ENCODE measurements around the gene CTNNA2.
"Not testable (repeated sequence)": the region's sequence is repeated elsewhere in the genome, so short reads cannot be mapped to it uniquely, and the experiment has no call there.

The CTNNA2 gene

GRCh38 chr2:80014637-80015036 is 501.8 kb downstream of the CTNNA2 start:
- H3K9ac ChIP-seq (ENCODE audit: low read length): no peak overlapping the region
- no peaks in the 10 kb centered on the region for H3K36me3 ChIP-seq (ENCODE audit: control insufficient read depth, low read depth, low read length)
- H3K27ac ChIP-seq (ENCODE audit: low read length): no peak overlapping the region
- H3K9me3 ChIP-seq (ENCODE audit: control insufficient read depth, low read depth, low read length): no peaks in the 10 kb centered on the region
- H3K4me3 ChIP-seq (ENCODE audit: low read length): no peak overlapping the region
- H3K27me3 ChIP-seq (ENCODE audit: control insufficient read depth, insufficient read depth, low read length): peaks cover 5% of the 10 kb centered on the region
- H3K4me1 ChIP-seq (ENCODE audit: control insufficient read depth, low read depth, low read length): peaks cover 1% of the 10 kb centered on the region

DNA sequence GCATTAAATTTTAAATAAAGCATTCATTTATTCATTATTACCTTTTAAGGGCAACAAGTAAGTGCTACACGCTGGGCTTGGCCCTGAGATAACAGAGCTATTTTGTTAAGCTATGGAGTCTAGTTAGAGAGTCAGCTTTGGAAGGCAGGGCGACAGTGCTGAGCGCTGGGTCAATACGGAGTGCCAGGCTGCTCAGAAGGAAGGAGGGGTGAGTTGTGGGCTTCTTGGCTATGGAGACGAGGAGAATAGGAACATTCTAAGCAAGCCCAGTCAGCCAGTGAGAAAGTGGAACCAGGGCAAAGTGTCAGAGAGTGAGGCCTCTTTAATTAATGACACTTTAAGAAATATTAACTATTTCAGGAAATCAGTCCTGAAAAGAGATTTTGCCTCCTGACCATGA is 503.3 kb downstream of the CTNNA2 start:
- no peaks in the 10 kb centered on the region for H3K27me3 ChIP-seq (ENCODE audit: control insufficient read depth, insufficient read depth, low read length)
- H3K9me3 ChIP-seq (ENCODE audit: control insufficient read depth, low read depth, low read length): no peaks in the 10 kb centered on the region
- H3K4me1 ChIP-seq (ENCODE audit: control insufficient read depth, low read depth, low read length): peaks cover 7% of the 10 kb centered on the region
- H3K36me3 ChIP-seq (ENCODE audit: control insufficient read depth, low read depth, low read length): no peaks in the 10 kb centered on the region
- no peak overlapping the region for H3K4me3 ChIP-seq (ENCODE audit: low read length)
- H3K9ac ChIP-seq (ENCODE audit: low read length): no peak overlapping the region
- no peak overlapping the region for H3K27ac ChIP-seq (ENCODE audit: low read length)

DNA sequence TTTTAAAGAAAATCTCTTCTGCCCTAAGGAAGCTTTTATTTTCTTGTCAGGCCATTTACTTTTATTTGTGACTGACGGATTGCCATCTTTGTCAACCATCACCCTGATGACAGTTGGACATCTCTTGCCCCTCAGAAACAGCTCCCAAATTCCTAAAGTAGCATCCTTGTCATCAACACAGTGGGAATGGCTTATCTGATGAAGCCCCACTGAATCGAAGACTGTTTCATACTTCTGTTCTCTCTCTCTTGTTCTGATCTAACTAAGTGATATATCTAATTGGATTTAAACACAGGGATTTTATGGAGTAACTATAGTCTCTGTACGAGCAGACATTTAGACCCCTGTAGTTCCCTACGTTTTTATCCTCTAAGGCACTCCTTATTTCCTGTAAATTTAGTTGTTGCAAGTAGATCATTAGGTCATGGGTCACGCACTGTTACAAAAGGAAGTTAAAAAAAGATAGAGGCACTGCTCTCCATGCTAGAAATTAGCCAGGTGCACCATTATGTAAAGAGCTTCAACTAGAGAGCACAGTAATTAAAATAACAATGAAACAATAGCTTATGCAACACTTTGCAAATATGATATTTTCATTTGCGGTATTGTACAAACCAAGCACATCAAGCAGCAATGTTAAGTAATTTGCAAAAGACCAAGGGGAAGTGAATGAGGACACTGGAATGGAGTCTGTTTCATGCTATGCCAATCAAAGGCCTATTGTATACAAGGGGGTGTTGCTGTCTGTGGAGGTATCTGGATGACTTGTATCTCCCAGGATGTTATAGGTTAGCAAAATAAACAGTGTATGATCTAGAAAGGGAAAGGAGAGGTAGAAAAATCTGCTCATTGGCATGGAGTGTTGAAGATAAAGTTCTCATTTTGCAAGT is 507.0 kb downstream of the CTNNA2 start:
- Histone ChIP-seq H3K27ac (ENCODE audit: low read length) (no peak overlapping the region), H3K9ac (ENCODE audit: low read length) (no peak overlapping the region), H3K4me3 (ENCODE audit: low read length) (no peak overlapping the region), H3K9me3 (ENCODE audit: control insufficient read depth, low read depth, low read length) (no peaks in the 10 kb centered on the region), H3K36me3 (ENCODE audit: control insufficient read depth, low read depth, low read length) (no peaks in the 10 kb centered on the region), H3K4me1 (ENCODE audit: control insufficient read depth, low read depth, low read length) (peaks cover 7% of the 10 kb centered on the region), H3K27me3 (ENCODE audit: control insufficient read depth, insufficient read depth, low read length) (no peaks in the 10 kb centered on the region)

- H3K9ac ChIP-seq (ENCODE audit: low read length): no peak overlapping the region
- no peaks in the 10 kb centered on the region for H3K9me3 ChIP-seq (ENCODE audit: control insufficient read depth, low read depth, low read length)
- no peaks in the 10 kb centered on the region for H3K36me3 ChIP-seq (ENCODE audit: control insufficient read depth, low read depth, low read length)
Observed at GRCh38 chr2:80022018-80022417, 509.2 kb downstream of the CTNNA2 start.

DNA sequence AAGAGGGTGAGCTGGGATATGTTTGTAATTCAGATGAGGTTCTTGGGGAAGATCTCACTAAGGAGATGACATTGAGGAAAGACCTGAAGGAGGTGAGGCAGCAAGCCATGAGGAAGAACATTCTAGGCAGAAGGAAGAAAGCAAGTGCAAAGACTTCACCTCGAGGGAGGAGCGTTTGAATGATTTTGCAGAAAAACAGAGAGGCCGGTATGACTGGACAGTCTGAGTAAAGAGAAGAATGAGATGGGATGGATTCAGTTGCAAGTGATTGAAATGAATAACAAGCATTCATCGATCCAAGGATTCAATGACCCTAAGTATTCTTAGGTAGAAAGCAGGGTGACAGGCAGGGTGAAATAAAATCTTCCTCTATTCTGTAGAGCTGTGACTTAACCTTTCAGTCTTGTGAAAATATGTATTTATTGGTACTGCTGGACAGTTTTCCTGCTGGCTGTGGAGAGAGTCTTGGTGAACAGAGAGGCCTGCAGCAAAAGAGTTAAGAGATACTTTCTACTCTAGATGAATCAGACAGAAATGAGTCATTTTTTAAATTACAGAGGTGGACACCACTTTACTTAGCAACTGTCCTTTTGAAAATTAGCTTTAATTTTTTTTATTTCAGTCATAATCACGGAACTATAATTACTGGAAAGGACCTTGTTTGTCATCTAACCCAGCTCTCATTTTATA is 513.3 kb downstream of the CTNNA2 start:
- H3K27ac ChIP-seq (ENCODE audit: low read length): no peak overlapping the region
- no peaks in the 10 kb centered on the region for H3K4me1 ChIP-seq (ENCODE audit: control insufficient read depth, low read depth, low read length)
- H3K36me3 ChIP-seq (ENCODE audit: control insufficient read depth, low read depth, low read length): no peaks in the 10 kb centered on the region
- H3K9ac ChIP-seq (ENCODE audit: low read length): no peak overlapping the region
- H3K9me3 ChIP-seq (ENCODE audit: control insufficient read depth, low read depth, low read length): no peaks in the 10 kb centered on the region
- H3K4me3 ChIP-seq (ENCODE audit: low read length): no peak overlapping the region
- H3K27me3 ChIP-seq (ENCODE audit: control insufficient read depth, insufficient read depth, low read length): no peaks in the 10 kb centered on the region

More at GRCh38 chr2:80022018-80022417, 509.2 kb downstream of the CTNNA2 start:
- H3K4me1 ChIP-seq (ENCODE audit: control insufficient read depth, low read depth, low read length): peaks cover 7% of the 10 kb centered on the region
- H3K27me3 ChIP-seq (ENCODE audit: control insufficient read depth, insufficient read depth, low read length): no peaks in the 10 kb centered on the region
- H3K27ac ChIP-seq (ENCODE audit: low read length): no peak overlapping the region
- H3K4me3 ChIP-seq (ENCODE audit: low read length): no peak overlapping the region

GRCh38 chr2:80028051-80028450 is 515.2 kb downstream of the CTNNA2 start:
- Histone ChIP-seq H3K27ac (ENCODE audit: low read length) (no peak overlapping the region), H3K36me3 (ENCODE audit: control insufficient read depth, low read depth, low read length) (no peaks in the 10 kb centered on the region), H3K4me3 (ENCODE audit: low read length) (no peak overlapping the region), H3K4me1 (ENCODE audit: control insufficient read depth, low read depth, low read length) (no peaks in the 10 kb centered on the region), H3K9me3 (ENCODE audit: control insufficient read depth, low read depth, low read length) (no peaks in the 10 kb centered on the region), H3K27me3 (ENCODE audit: control insufficient read depth, insufficient read depth, low read length) (no peaks in the 10 kb centered on the region), H3K9ac (ENCODE audit: low read length) (no peak overlapping the region)

DNA sequence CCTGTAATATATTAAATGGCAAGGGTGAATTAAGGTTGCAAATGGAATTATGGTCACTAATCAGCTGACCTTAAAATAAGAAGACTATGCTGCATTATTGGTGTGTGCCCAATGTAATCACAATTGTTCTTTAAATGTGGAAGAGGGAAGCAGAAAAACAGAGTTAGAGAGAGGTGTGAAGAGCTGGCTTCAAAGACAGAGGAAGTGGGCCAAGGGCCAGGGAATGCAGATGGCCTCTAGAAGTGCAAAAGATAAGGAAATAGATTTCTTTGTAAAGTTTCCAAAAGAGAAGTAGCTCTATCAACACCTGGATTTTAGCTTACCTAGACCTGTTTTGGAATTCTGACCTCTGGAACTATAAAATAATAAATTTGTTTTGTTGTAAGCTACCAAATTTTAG is 515.7 kb downstream of the CTNNA2 start:
- H3K4me3 ChIP-seq (ENCODE audit: low read length): no peak overlapping the region
- H3K27me3 ChIP-seq (ENCODE audit: control insufficient read depth, insufficient read depth, low read length): no peaks in the 10 kb centered on the region
- H3K9me3 ChIP-seq (ENCODE audit: control insufficient read depth, low read depth, low read length): no peaks in the 10 kb centered on the region
- no peak overlapping the region for H3K9ac ChIP-seq (ENCODE audit: low read length)
- no peaks in the 10 kb centered on the region for H3K36me3 ChIP-seq (ENCODE audit: control insufficient read depth, low read depth, low read length)
- H3K27ac ChIP-seq (ENCODE audit: low read length): no peak overlapping the region
- no peaks in the 10 kb centered on the region for H3K4me1 ChIP-seq (ENCODE audit: control insufficient read depth, low read depth, low read length)

DNA sequence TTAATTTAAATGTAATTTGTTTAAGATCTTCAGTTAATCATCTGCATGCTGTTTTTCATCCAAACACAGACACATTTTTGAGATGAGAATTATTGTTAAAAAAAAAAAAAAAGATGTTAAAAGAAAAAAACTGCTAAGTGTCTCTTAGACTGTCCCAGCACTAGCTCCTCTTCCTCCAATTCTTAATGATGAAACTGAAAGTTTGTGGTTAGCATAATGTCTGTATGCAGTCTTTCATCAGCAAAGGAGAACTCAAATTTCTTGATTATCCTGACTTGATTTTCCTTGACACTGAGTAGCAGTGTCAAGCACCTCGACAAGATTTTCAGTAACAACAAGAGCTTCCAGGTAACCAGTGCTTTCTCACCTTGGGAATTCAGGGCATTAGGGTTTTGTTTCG is 517.3 kb downstream of the CTNNA2 start:
- Histone ChIP-seq H3K9me3 (ENCODE audit: control insufficient read depth, low read depth, low read length) (no peaks in the 10 kb centered on the region), H3K27ac (ENCODE audit: low read length) (no peak overlapping the region), H3K27me3 (ENCODE audit: control insufficient read depth, insufficient read depth, low read length) (no peaks in the 10 kb centered on the region), H3K4me3 (ENCODE audit: low read length) (no peak overlapping the region), H3K4me1 (ENCODE audit: control insufficient read depth, low read depth, low read length) (no peaks in the 10 kb centered on the region), H3K36me3 (ENCODE audit: control insufficient read depth, low read depth, low read length) (no peaks in the 10 kb centered on the region), H3K9ac (ENCODE audit: low read length) (no peak overlapping the region)

DNA sequence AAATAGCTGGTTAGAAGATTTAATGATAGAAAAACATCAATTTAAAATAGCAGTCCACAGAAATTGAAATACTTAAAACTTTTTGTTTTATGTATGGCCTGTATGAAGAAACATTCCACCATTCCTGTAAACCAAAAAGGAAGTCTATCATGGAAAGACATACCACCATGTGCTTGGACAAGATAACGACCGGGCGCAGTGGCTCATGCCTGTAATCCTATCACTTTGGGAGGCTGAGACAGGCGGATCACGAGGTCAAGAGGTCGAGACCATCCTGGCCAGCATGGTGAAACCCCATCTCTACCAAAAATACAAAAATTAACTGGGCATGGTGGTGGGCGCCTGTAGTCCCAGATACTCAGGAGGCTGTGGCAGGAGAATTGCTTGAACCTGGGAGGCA is 519.8 kb downstream of the CTNNA2 start:
- H3K4me1 ChIP-seq (ENCODE audit: control insufficient read depth, low read depth, low read length); H3K9me3 ChIP-seq (ENCODE audit: control insufficient read depth, low read depth, low read length); H3K27me3 ChIP-seq (ENCODE audit: control insufficient read depth, insufficient read depth, low read length); H3K4me3 ChIP-seq (ENCODE audit: low read length); H3K36me3 ChIP-seq (ENCODE audit: control insufficient read depth, low read depth, low read length); H3K27ac ChIP-seq (ENCODE audit: low read length); H3K9ac ChIP-seq (ENCODE audit: low read length): not testable (repeated sequence)

DNA sequence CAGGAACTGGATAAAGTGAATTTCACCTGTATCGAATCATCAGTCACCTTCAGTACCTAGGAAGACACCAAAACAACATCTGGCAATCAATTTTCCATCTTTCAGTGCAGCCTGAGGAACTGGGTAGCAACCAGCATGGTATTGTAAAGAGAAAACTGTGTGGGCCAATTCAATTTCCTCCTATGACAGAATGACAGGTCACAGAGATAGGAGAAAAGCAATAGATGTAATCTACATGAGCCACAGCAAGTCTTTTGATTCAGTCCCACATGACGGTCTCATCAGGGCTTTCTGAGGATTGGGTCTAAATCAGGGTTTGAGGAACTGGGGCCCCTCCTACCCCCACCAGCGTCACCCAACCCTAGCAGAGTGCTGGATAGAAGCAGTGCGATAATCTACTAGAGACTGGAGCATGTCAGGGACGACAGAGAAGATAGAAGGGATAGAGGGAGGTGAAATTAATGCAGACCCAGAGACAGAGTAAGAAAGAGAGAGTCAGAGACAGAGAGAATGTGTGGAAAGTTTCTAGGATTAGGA is 523.0 kb downstream of the CTNNA2 start:
- Histone ChIP-seq H3K36me3 (ENCODE audit: control insufficient read depth, low read depth, low read length) (no peaks in the 10 kb centered on the region), H3K4me3 (ENCODE audit: low read length) (no peak overlapping the region), H3K9me3 (ENCODE audit: control insufficient read depth, low read depth, low read length) (no peaks in the 10 kb centered on the region), H3K4me1 (ENCODE audit: control insufficient read depth, low read depth, low read length) (no peaks in the 10 kb centered on the region), H3K27ac (ENCODE audit: low read length) (no peak overlapping the region), H3K27me3 (ENCODE audit: control insufficient read depth, insufficient read depth, low read length) (no peaks in the 10 kb centered on the region), H3K9ac (ENCODE audit: low read length) (no peak overlapping the region)

GRCh38 chr2:80037310-80037709 is 524.5 kb downstream of the CTNNA2 start:
- no peaks in the 10 kb centered on the region for H3K27me3 ChIP-seq (ENCODE audit: control insufficient read depth, insufficient read depth, low read length)
- no peak overlapping the region for H3K4me3 ChIP-seq (ENCODE audit: low read length)
- H3K36me3 ChIP-seq (ENCODE audit: control insufficient read depth, low read depth, low read length): no peaks in the 10 kb centered on the region
- H3K9ac ChIP-seq (ENCODE audit: low read length): no peak overlapping the region
- H3K27ac ChIP-seq (ENCODE audit: low read length): no peak overlapping the region
- H3K4me1 ChIP-seq (ENCODE audit: control insufficient read depth, low read depth, low read length): no peaks in the 10 kb centered on the region
- no peaks in the 10 kb centered on the region for H3K9me3 ChIP-seq (ENCODE audit: control insufficient read depth, low read depth, low read length)
